Forelimb muscle (tissue), 1 donor: ENCODE data around the gene TIMD4. TPM values are rescaled to one million over a fixed set of nuclear protein-coding genes. Genes with fewer than 3 reads are reported as not detected.

ENCODE experiments used
- polyA plus RNA-seq: library from polyadenylated mRNA; unstranded; fragments of 120-200 nt; gene quantifications from one replicate; pipeline ENCODE4 v1.2.1, GENCODE V29; 2013; ENCODE audit not compliant: insufficient read length

TIMD4 gene
- polyA plus RNA-seq, 1 donor: 1.1 TPM

Other genes with a start within 250 kb of the TIMD4 start
- not detected for gene PPP1R2B, start 112.9 kb downstream of the TIMD4 start, polyA plus RNA-seq
- gene HAVCR1, start 95.9 kb upstream of the TIMD4 start, polyA plus RNA-seq: not detected
- gene HAVCR2, start 145.8 kb upstream of the TIMD4 start, polyA plus RNA-seq: 2.1 TPM
- 12.1 TPM for gene MED7, start 179.6 kb upstream of the TIMD4 start, polyA plus RNA-seq
- gene GARIN3, start 203.0 kb upstream of the TIMD4 start, polyA plus RNA-seq: not detected
- 0.10 TPM for gene ITK, start 217.6 kb upstream of the TIMD4 start, polyA plus RNA-seq